GM06990 (cell line): Measurements from ENCODE around the gene TANGO2.

Source experiments
- DNase-seq: peaks from one replicate; pipeline ENCODE4 v3.0.0-alpha.2; 2011; ENCODE audit not compliant: insufficient read length; ENCODE audit errors: extremely low read depth
- H3K27me3 ChIP-seq: replicated peaks from 2 replicates; pipeline ENCODE4 v1.6.0; 2011; ENCODE audit warnings: low read length; ENCODE audit not compliant: control insufficient read depth, insufficient read depth
- H3K36me3 ChIP-seq: 2 replicates; pipeline ENCODE4 v1.5.1; 2011; ENCODE audit warnings: low read length; ENCODE audit not compliant: control insufficient read depth, insufficient read depth
- H3K4me3 ChIP-seq: replicated peaks from 2 replicates; pipeline ENCODE4 v1.5.1; 2011; ENCODE audit warnings: low read depth, mild to moderate bottlenecking, control low read depth, low read length
- CTCF ChIP-seq: IDR thresholded peaks from 2 replicates; pipeline ENCODE4 v1.5.1; 2011; ENCODE audit warnings: low read length, control low read depth, mild to moderate bottlenecking, inconsistent platforms; ENCODE audit not compliant: insufficient read depth, poor library complexity, severe bottlenecking

TANGO2 gene, protein sequence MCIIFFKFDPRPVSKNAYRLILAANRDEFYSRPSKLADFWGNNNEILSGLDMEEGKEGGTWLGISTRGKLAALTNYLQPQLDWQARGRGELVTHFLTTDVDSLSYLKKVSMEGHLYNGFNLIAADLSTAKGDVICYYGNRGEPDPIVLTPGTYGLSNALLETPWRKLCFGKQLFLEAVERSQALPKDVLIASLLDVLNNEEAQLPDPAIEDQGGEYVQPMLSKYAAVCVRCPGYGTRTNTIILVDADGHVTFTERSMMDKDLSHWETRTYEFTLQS

GRCh38 chr22:20020533-20021195 is at the start of gene TANGO2:
TSS of gene TANGO2 (plus strand) at chr22:20021110. CDS start at chr22:20036799, 15,689 bp downstream.
- Histone ChIP-seq H3K4me3 (peak within 1 kb of the TSS; percentile 81), H3K36me3 (peaks cover 2% of the 10 kb centered on the region), H3K27me3 (no peaks in the 10 kb centered on the region)
- DNase-seq: peak; percentile 96
- TF ChIP-seq CTCF: no peak

DNA sequence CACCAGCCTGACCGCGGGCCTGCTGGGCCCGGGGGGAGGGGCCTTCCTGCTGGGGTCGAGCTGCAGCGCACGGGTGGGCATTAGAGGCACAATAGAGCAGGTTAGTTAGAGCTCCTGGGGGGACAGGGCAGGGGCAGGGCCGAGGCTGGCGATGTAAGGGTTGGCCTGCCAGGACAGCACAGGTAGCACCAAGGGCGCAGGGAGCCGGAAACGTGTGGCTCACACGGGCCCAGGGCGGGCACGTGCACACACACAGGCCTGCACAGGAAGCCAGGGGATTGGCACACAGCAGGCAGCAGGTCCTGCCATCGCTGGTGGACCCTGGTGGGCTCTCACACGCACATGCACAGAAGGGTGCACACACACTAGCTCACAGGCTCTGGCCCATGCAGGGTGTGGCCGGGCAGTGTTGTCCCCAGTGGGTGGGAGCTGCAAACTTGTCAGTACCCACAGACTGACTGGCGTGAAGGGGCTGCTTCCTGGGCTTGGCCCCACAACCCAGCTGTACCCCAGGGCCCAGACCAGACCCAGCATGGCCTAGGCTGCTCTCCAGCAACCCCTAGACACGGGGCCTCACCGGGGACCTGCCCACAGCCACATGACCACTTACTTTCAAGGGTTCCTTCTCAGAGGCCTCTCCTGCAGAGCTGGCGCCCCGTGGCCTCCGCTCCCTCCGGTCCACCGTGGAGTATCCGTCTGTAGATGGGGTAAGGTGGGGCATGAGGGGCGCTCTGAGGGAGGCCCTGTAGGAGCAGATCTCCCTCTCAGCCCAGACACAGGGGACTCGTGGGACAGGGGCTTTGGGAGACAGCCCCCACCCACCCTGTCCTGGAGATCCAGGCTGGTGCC is 49.4 kb upstream of the TANGO2 start:
- DNase-seq: no peak
- Histone ChIP-seq H3K36me3 (peaks cover 5% of the 10 kb centered on the region), H3K4me3 (no peak overlapping the region), H3K27me3 (no peaks in the 10 kb centered on the region)
- no peak for TF ChIP-seq CTCF

DNA sequence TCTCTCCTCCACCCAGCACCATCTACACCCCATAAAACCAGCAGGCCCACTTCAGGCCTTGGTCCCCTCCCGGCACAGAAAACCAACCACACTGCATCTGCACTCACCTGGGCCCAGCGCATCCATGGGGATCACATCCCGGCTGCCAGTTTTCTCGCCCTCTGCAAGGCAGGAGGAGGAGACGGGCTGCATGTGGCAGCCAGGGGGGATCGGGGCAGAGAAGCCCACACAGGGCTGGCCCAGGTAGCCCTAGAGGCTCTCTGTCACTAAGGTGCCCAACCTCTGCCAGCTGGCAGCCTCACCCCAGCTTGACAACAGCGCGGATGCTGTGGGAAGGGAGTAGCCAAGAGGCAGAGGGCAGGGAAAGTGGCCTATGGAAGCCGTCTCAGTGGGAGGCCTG is 48.7 kb upstream of the TANGO2 start:
- Histone ChIP-seq H3K36me3 (peaks cover 5% of the 10 kb centered on the region), H3K27me3 (no peaks in the 10 kb centered on the region), H3K4me3 (no peak overlapping the region)
- DNase-seq: no peak
- TF ChIP-seq CTCF: no peak

DNA sequence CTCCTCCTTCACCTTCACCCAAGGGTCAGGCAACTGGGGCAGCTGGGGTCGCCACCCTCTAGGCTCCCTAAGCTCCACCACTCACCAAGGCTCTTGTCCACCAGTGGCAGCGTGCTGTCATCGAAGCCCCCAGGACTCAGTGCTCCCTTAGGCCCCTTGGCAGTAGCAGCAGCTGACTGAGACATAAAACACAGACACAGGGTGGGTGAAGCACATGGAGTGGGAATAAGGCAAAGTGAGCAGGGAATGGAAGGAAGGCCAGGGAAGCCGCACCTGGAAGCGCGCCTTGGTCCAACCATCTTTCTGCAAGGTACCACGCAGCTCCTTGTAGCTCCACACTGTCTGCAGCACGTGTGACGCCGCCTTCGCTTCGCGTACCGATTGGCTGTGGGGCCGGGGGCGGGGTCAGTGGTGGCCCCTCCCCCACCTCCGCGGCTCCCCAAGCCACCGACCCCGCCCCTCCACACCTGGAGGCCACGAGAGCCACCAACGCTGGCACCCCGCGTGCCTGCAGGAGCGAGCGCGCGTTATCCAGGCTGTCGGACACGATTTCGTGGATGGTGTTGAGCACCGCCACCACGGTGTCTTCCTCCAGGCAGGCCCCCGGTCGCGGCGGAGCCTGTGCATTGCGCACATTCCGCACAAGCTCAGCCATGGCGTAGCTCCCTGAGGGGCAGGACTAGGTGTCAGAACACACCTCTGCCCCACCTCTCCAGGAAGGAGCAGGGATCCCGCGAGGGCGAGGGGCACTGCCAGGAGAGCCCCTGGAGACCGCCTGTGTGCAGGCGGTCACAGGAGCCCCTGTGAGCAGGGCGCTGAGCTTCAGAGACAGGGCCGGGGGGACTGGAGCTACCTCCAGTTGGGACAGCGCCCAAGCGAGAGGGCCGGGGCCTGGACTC is 48.0 kb upstream of the TANGO2 start:
- TF ChIP-seq CTCF: no peak
- no peak for DNase-seq
- H3K36me3 ChIP-seq: peaks cover 3% of the 10 kb centered on the region
- H3K27me3 ChIP-seq: no peaks in the 10 kb centered on the region
- H3K4me3 ChIP-seq: no peak overlapping the region

DNA sequence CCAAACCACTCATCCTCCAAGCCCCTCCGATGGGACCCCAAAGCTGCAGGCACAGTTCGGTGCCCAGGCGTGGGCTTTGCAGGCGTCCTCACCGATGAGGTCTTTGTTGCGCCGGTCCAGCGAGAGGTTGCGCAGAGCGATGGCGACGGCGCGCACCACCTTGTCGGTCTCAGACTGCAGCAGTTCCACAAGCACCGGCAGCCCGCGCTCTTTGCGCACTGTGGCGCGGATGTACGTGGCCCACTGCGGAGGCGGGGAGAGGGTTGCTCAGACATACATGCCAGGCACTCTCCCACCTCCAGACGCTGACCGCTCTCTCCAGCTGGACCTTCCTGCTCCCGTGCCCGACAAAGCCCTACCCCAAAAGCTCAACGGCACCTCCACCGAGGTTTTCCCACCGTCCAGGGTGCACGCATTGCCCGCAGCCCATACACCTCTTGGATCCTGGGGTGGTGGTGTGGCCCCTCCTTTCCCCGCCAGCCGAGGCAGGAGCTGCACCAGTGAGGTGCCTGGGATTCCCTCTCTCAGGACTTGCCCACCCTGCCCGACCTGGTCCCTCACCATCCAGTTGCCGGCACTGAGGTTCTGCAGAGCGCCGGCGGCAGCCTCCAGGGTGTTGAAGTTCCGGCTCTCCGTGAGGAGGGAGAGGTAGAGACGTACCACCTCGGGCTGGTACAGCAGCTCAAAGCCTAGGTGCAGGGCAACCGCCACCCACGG is 47.2 kb upstream of the TANGO2 start:
- DNase-seq: no peak
- no peak overlapping the region for H3K4me3 ChIP-seq
- TF ChIP-seq CTCF: no peak
- H3K27me3 ChIP-seq: no peaks in the 10 kb centered on the region
- no peaks in the 10 kb centered on the region for H3K36me3 ChIP-seq
